GM12872 (cell line): ENCODE measurements around the gene TNPO3.

Experiments
- TF ChIP-seq, protein P1 (sequence below): IDR thresholded peaks from 3 replicates; pipeline ENCODE4 v1.5.1; 2011; ENCODE audit warnings: low read depth, mild to moderate bottlenecking, low read length, moderate library complexity; ENCODE audit not compliant: insufficient read depth

Gene TNPO3

DNA sequence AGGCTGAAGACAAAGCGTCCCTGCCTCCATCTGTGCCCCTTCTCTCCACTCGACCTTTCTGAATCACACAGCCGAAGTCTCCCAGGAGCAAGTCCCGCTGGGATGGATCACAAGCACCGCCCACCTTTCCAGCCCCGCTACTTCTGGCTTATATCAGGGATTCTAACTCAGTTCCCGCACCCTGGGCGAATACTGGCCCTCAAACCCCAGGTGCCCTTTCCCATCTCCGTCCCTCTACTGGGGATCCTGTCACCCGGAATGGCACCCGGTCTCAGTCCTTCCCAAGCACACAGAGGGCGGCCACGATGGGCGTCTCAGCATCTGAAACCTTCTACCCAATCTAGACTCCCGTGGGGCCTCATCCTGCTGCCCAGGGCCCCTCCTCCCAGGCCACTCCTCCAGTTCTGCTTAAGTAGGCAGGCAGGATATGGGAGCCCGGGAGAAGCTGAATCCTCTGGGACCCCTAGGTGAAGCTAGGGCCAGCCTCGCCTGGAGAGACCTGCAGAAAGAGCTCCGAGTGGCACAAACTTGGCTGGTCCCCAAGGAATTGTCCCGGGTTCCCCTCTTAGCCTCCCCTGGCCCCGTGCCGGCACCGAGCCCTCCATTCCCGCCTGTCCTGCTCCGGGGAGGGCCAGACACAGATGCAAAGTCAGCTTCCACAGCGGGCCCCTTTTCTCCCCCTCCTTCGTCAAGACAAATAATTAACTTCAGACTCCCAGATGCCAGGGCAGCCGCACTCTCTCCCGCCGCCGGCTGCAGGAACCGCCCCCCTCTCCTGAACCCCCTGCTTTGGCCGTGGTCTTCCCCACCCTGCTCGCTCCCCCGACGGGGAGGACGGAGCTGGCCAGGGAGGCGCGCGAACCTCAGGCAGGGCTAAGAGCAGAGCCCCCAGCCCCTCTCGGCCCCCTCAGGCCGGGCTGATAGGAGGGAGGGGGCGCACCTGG, 145.0 kb downstream of the TNPO3 start:
- TF ChIP-seq, protein P1, sequence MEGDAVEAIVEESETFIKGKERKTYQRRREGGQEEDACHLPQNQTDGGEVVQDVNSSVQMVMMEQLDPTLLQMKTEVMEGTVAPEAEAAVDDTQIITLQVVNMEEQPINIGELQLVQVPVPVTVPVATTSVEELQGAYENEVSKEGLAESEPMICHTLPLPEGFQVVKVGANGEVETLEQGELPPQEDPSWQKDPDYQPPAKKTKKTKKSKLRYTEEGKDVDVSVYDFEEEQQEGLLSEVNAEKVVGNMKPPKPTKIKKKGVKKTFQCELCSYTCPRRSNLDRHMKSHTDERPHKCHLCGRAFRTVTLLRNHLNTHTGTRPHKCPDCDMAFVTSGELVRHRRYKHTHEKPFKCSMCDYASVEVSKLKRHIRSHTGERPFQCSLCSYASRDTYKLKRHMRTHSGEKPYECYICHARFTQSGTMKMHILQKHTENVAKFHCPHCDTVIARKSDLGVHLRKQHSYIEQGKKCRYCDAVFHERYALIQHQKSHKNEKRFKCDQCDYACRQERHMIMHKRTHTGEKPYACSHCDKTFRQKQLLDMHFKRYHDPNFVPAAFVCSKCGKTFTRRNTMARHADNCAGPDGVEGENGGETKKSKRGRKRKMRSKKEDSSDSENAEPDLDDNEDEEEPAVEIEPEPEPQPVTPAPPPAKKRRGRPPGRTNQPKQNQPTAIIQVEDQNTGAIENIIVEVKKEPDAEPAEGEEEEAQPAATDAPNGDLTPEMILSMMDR: no peak

DNA sequence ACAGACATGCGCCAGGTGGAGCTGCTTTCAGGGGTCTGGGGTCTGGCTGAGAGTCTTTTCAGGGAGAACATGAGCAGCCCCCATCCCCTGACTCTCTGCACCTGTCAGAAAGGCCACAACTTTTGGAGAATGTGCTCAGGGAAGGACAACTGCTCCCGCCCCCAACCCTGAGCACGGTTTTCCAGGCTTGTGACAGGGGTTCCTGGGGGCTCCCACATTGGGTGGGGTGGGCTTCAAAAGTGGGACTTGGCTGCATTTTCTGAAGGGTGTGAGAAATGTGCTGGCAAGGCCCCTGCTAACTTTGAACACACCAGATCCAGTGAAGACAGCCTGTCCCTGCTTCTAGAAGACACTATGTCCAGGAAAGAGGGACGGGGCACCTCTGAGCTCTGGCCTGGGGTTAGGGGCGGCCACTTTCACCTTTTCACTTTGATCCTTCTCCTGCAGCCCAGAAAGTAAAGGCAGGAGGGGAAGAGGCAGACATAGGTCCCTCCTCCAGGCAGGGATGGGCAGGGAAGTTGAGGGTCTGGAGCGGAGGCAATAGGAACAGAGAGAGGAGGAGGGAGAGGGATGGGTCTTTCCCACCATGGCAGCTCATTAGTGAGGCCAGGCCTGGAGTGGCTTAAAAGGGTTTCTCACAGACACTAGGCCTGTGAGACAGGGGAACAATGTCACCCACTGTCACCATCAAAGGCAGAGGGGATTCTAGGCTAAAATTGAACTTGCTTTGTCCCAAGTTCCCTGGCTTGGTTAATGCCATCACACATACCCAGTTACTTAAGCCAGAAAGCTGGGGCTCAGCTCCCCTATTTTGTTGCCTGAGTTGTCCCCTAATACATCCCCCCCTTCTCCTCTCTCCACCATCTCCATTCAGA, 145.9 kb downstream of the TNPO3 start:
- TF ChIP-seq, protein P1: no peak

DNA sequence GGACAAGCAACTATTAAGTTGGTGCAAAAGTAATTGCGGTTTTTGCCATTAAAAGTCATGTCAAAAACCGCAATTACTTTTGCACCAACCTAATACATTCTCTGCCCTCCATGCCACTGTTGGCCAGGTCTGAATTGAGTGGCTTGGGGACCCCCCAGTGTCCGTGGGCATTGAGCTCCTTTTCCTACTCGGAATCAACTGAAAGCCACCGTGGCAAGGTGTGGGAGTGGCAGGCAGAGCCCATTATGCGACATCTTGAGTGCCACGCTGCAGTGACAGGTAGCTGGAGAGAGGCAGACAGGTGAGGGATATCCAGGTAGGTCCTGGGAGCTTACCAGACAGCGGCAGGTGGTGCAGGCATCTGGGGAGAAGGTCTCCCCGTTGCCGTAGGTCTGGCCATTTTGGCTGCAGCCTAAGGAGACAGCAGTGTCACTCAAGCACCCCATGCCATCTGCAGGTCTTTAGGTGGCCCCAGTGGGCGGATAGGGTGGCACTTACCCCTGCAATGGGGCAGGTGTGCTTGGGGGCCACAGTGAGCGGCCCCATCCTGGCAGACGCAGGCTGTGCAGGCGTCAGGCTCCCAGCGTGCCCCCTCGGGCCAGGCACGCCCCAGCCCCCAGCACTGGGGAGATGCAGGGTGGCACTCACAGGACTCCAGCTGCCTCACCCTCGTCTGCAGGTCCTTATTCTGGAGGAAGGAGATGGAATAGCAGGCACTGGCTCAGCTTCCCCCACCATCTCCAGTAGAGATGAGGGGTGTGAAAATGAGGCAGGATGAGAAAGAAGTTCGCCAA, 147.9 kb downstream of the TNPO3 start:
- TF ChIP-seq, protein P1: no peak

DNA sequence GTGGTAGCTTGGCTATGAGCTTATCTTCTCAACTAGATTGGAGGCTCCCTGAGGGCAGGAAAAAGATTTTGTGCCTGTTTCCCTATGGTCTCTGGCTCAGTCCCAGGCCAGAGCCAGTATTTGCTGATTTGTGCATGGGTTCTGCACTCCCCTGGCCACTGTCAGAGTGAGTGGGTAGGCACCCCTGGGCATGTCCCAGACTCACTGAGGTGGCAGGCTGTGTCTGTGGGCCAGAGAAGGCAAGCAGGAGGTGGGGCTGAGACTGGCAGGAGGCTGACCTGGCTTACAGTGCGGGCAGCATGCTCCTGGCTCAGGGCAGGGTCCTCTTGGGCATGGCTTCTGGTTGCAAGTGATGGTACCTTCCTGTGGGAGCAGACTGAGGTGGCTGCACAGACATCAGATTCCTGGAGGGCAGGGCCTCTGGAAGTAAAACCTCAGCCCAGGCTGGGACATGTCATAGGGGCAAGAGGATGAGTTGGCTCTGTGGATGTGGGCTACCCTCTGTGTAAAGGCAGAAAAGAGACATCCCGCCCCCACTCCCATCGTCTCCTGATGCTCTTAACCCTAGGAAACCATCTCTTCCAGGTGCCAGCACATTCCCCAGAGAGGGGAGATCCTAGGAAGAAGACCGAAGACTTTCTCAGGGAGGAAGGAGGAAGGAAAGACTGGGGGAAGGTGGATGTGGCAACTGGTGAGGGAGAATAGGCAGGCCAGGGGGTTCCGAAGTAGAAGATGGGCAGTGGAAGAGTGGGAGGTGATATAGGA, 148.7 kb downstream of the TNPO3 start:
- TF ChIP-seq, protein P1: no peak

DNA sequence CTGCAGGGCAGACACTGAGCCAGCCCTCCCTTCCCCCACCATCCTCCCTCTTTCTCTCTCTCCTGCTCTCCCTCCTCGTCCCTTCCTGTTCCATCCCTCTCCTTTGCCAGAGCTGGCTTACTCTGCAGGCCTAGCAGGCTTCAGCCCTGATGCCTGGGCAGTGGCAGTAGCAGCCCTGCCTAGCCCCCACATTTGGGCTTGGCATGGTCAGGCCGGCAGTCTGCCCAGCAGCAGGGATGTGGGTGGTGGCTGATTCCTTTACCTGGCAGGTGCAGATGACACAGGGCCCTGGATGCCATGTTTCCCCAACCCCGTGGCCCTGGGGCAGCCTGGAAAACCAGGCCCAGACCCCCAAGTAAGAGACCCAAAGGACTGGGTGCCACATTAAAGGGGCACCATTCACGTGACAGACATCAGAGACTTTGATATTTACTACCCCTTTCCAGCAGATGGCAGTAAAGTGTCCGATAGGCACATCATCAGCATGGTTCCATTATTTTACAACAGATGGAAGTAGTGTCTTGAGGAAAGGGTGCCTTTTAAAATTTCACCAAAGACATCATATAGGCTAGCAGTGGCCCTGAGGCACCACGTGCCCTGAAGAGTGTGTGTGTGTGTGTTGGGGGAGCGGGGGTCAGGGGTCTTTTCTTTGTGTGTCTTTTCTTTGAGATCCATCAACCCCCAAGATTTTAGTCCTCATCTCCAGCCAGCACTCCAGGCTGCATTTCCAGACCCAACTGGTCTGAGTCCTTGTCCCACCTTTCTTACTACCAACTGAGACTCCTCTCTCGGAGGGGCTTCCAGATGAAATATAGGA, 150.3 kb downstream of the TNPO3 start:
- TF ChIP-seq, protein P1: peak; percentile 70
